H1 (cell line): ENCODE data around the gene MINAR1. TPM values are rescaled to one million over a fixed set of nuclear protein-coding genes. Genes with fewer than 3 reads are reported as not detected.

ENCODE experiments used
- CTCF ChIA-PET: fragments of 300-600 bp; sonication (Branson Sonifier 250); formaldehyde crosslinking; loops from one replicate; lab custom pipeline; 2021; ENCODE audit not compliant: partially characterized antibody; lab: Charles Lee
- POLR2A ChIA-PET: fragments of 300-600 bp; sonication (Branson Sonifier 250); formaldehyde crosslinking; loops from one replicate; lab custom pipeline; 2021; ENCODE audit warnings: inconsistent platforms; ENCODE audit not compliant: partially characterized antibody; lab: Charles Lee
- DNase-seq, 2 experiments: peaks; one replicate each; pipeline versions ENCODE4 v3.0.0 to v3.0.0-alpha.2; 2010 to 2022; ENCODE audit warnings: low spot score in 2 of 2, low read depth in 1 of 2, mixed read lengths in 1 of 2
- FAIRE-seq: peaks from 2 replicates; lab custom pipeline; 2011; peaks lifted over from hg19 to GRCh38; lab: Jason Lieb, UNC
- H2AFZ ChIP-seq: 2 replicates; pipeline ENCODE4 v1.8.1; 2012; ENCODE audit warnings: low read length, inconsistent platforms
- H2AK5ac ChIP-seq: 2 replicates; pipeline ENCODE4 v1.6.1; 2013; ENCODE audit warnings: low read depth, low read length
- H2BK120ac ChIP-seq: replicated peaks from 2 replicates; pipeline ENCODE3; 2013; ENCODE audit warnings: low read depth, low read length, inconsistent platforms
- H2BK12ac ChIP-seq: 2 replicates; pipeline ENCODE4 v1.6.1; 2013; ENCODE audit warnings: low read depth, low read length
- H2BK15ac ChIP-seq: 2 replicates; pipeline ENCODE4 v1.6.1; 2013; ENCODE audit warnings: low read length
- H2BK20ac ChIP-seq: 2 replicates; pipeline ENCODE4 v1.6.1; 2013; ENCODE audit warnings: low read length
- H2BK5ac ChIP-seq: 2 replicates; pipeline ENCODE4 v1.6.1; 2013; ENCODE audit warnings: low read depth, low read length
- H3K14ac ChIP-seq: 2 replicates; pipeline ENCODE4 v1.6.1; 2013; ENCODE audit warnings: inconsistent platforms; ENCODE audit not compliant: insufficient read length
- H3K18ac ChIP-seq: 2 replicates; pipeline ENCODE4 v1.6.1; 2013; ENCODE audit warnings: low read length; ENCODE audit errors: extremely low read depth
- H3K23ac ChIP-seq: 2 replicates; pipeline ENCODE4 v1.6.1; 2013; ENCODE audit warnings: inconsistent platforms; ENCODE audit not compliant: insufficient read length
- H3K23me2 ChIP-seq: 2 replicates; pipeline ENCODE4 v1.6.1; 2013; ENCODE audit warnings: low read depth, low read length
- H3K27ac ChIP-seq: 2 replicates; pipeline ENCODE4 v1.6.1; 2011; ENCODE audit warnings: low read depth, low read length, inconsistent platforms
- H3K27me3 ChIP-seq, 4 experiments: replicated peaks in 1 of 4; 1 replicate in 1 of 4; 2 replicates in 3 of 4; pipeline versions ENCODE4 v1.6.1 to v1.8.1; 2011 to 2013; ENCODE audit warnings: low read length in 3 of 4, mild to moderate bottlenecking in 3 of 4, inconsistent platforms in 2 of 4, mixed read lengths in 2 of 4, moderate library complexity in 1 of 4; ENCODE audit not compliant: control insufficient read depth in 3 of 4, insufficient read depth in 3 of 4; ENCODE audit errors: extremely low read depth in 1 of 4
- H3K36me3 ChIP-seq, 4 experiments: 2 replicates each; pipeline versions ENCODE4 v1.6.1 to v1.8.1; 2011 to 2013; ENCODE audit warnings: mild to moderate bottlenecking in 4 of 4, low read length in 3 of 4, moderate library complexity in 2 of 4, control low read depth in 1 of 4, inconsistent platforms in 1 of 4; ENCODE audit not compliant: insufficient read depth in 4 of 4, control insufficient read depth in 2 of 4
- H3K4ac ChIP-seq: replicated peaks from 2 replicates; pipeline ENCODE3; 2013; ENCODE audit warnings: low read length, low read depth, mixed read lengths, inconsistent platforms; ENCODE audit not compliant: insufficient read length
- H3K4me1 ChIP-seq, 4 experiments: replicated peaks in 1 of 4; 1 replicate in 1 of 4; 2 replicates in 3 of 4; pipeline versions ENCODE4 v1.6.1 to v1.8.1; 2011 to 2013; ENCODE audit warnings: low read length in 3 of 4, inconsistent platforms in 2 of 4, mixed read lengths in 1 of 4; ENCODE audit not compliant: insufficient read depth in 4 of 4, control insufficient read depth in 3 of 4
- H3K4me2 ChIP-seq, 2 experiments: 2 replicates each; pipeline versions ENCODE4 v1.6.1 to v1.8.1; 2011 to 2013; ENCODE audit warnings: low read depth in 2 of 2, low read length in 2 of 2, control low read depth in 1 of 2, inconsistent platforms in 1 of 2, mild to moderate bottlenecking in 1 of 2; ENCODE audit not compliant: insufficient read depth in 1 of 2
- H3K4me3 ChIP-seq, 4 experiments: fragments of 200-600, 300-600 bp in 1 of 4; sonication (generic), shearing (Covaris generic), sonication (Bioruptor Twin) in 1 of 4; 2 replicates each; pipeline versions ENCODE4 v1.5.1 to v1.8.1; 2011 to 2016; ENCODE audit warnings: low read length in 4 of 4, low read depth in 3 of 4, control low read depth in 2 of 4, inconsistent platforms in 2 of 4, mild to moderate bottlenecking in 2 of 4, mixed read lengths in 1 of 4, moderate library complexity in 1 of 4; ENCODE audit not compliant: insufficient read depth in 2 of 4; ENCODE audit errors: extremely low read depth in 1 of 4
- H3K56ac ChIP-seq: replicated peaks from 2 replicates; pipeline ENCODE3; 2013; ENCODE audit warnings: low read depth, mild to moderate bottlenecking, mixed read lengths, low read length, inconsistent platforms; ENCODE audit not compliant: insufficient read length
- H3K79me1 ChIP-seq: 2 replicates; pipeline ENCODE4 v1.6.1; 2013; ENCODE audit warnings: low read depth, low read length, control low read depth
- H3K79me2 ChIP-seq, 2 experiments: 2 replicates each; pipeline versions ENCODE4 v1.6.1 to v1.8.1; 2012 to 2013; ENCODE audit warnings: low read length in 2 of 2, mild to moderate bottlenecking in 2 of 2, inconsistent platforms in 1 of 2; ENCODE audit not compliant: insufficient read depth in 2 of 2, control insufficient read depth in 1 of 2
- H3K9ac ChIP-seq, 4 experiments: replicated peaks in 1 of 4; 1 replicate in 1 of 4; 2 replicates in 3 of 4; pipeline versions ENCODE4 v1.6.1 to v1.8.1; 2011 to 2013; ENCODE audit warnings: low read depth in 3 of 4, low read length in 3 of 4, control low read depth in 2 of 4, mild to moderate bottlenecking in 2 of 4, moderate library complexity in 2 of 4, inconsistent platforms in 1 of 4; ENCODE audit errors: extremely low read depth in 1 of 4
- H3K9me3 ChIP-seq, 2 experiments: 2 replicates each; pipeline versions ENCODE4 v1.6.1 to v1.8.1; 2012 to 2013; ENCODE audit warnings: mild to moderate bottlenecking in 2 of 2, moderate library complexity in 2 of 2, control low read depth in 1 of 2, inconsistent platforms in 1 of 2, low read depth in 1 of 2, low read length in 1 of 2, mixed read lengths in 1 of 2; ENCODE audit not compliant: insufficient read depth in 2 of 2
- H4K20me1 ChIP-seq, 2 experiments: replicated peaks in 1 of 2; 2 replicates each; pipeline versions ENCODE3 to v1.8.1; 2011 to 2013; ENCODE audit warnings: inconsistent platforms in 2 of 2, low read length in 2 of 2, mild to moderate bottlenecking in 1 of 2; ENCODE audit not compliant: insufficient read depth in 2 of 2, control insufficient read depth in 1 of 2
- H4K5ac ChIP-seq: 2 replicates; pipeline ENCODE4 v1.6.1; 2013; ENCODE audit warnings: low read length, low read depth, mixed read lengths, inconsistent platforms; ENCODE audit not compliant: insufficient read length
- H4K8ac ChIP-seq: 2 replicates; pipeline ENCODE4 v1.8.0; 2013; ENCODE audit warnings: mild to moderate bottlenecking, moderate library complexity, low read length, inconsistent platforms; ENCODE audit not compliant: insufficient read depth; ENCODE audit errors: extremely low read depth
- H4K91ac ChIP-seq: replicated peaks from 2 replicates; pipeline ENCODE3; 2013; ENCODE audit warnings: low read length, mixed read lengths, inconsistent platforms; ENCODE audit not compliant: insufficient read length
- ASH2L ChIP-seq: fragments of 200-600, 300-600 bp; sonication (generic); IDR thresholded peaks from one replicate; pipeline ENCODE4 v1.7.1; 2017; ENCODE audit warnings: low read length
- E2F6 ChIP-seq: IDR thresholded peaks from 2 replicates; pipeline ENCODE4 v1.6.1; 2012; ENCODE audit warnings: inconsistent platforms
- EGR1 ChIP-seq: IDR thresholded peaks from 2 replicates; pipeline ENCODE4 v1.6.1; 2011; ENCODE audit warnings: low read depth, low read length, borderline replicate concordance
- RFX5 ChIP-seq: IDR thresholded peaks from 2 replicates; pipeline ENCODE4 v1.6.1; 2011; ENCODE audit warnings: low read depth, low read length, improper control_type of control experiment, borderline replicate concordance
- SP4 ChIP-seq: IDR thresholded peaks from 2 replicates; pipeline ENCODE4 v1.6.1; 2012; ENCODE audit warnings: low read length, inconsistent platforms
- WGBS, 2 experiments: shearing (Covaris generic) in 1 of 2; methylation state at CpG; one replicate each; pipeline versions ENCODE4 v1.1.6 to v1.1.7; 2013 to 2015; ENCODE audit warnings: low lambda C conversion rate in 2 of 2, mixed read lengths in 2 of 2, inconsistent platforms in 1 of 2, low coverage in 1 of 2, missing lambda C conversion rate in 1 of 2; ENCODE audit not compliant: insufficient replicate concordance in 2 of 2, insufficient coverage in 1 of 2, insufficient read length in 1 of 2; ENCODE audit errors: extremely low coverage in 1 of 2, missing lambda C conversion rate in 1 of 2; 5-methylcytosine and 5-hydroxymethylcytosine counted together
- polyA plus RNA-seq, 7 experiments: library from polyadenylated mRNA; depleted of rRNA in 3 of 7; stranded (reverse) in 5 of 7; unstranded in 2 of 7; fragments of >200 nt in 5 of 7; fragments of 200-250 nt in 2 of 7; gene quantifications; 1 replicate in 5 of 7; 2 replicates in 1 of 7; 4 replicates in 1 of 7; pipeline versions ENCODE4 v1.2.1 to v1.2.3, GENCODE V29; 2011 to 2013; ENCODE audit warnings: missing spikeins in 2 of 7, mixed read lengths in 2 of 7
- total RNA-seq: library from RNA; stranded (reverse); fragmentation: NEBNext Ultra II Directional; extraction: Animal tissue kit (Norgen Biotek cat#: 25700); gene quantifications from 2 replicates; pipeline ENCODE4 v1.2.1, GENCODE V29; 2021

Gene MINAR1
- total and polyA plus RNA-seq, 2 of the 8 experiments (the other 6 are each of a cell fraction or from before 2014, with no cell fraction given): 0.17 to 0.67 TPM

- H2AFZ ChIP-seq: no peak overlapping the region
- H2BK15ac ChIP-seq: no peak overlapping the region
- no peak overlapping the region for H2BK12ac ChIP-seq
- no peak overlapping the region for H4K91ac ChIP-seq
- no peak overlapping the region for H3K4me2 ChIP-seq
- no peak overlapping the region for H4K8ac ChIP-seq
- H3K27me3 ChIP-seq: no peaks in the 10 kb centered on the region
- CTCF ChIA-PET: interaction anchor here (1.2 to 1.6 kb wide), 2 partner anchors 9 to 100 kb away, joined by 4 to 5 read pairs; no protein-coding TSS in a partner anchor
- no peak overlapping the region for H3K4me3 ChIP-seq
- no peak overlapping the region for H3K18ac ChIP-seq
- H3K23ac ChIP-seq: no peak overlapping the region
- H3K23me2 ChIP-seq: no peaks in the 10 kb centered on the region
- no peak overlapping the region for H2BK20ac ChIP-seq
- H3K36me3 ChIP-seq: no peaks in the 10 kb centered on the region
- no peaks in the 10 kb centered on the region for H4K20me1 ChIP-seq
- H4K5ac ChIP-seq: no peak overlapping the region
- DNase-seq: no peak
- H2AK5ac ChIP-seq: no peak overlapping the region
- no peaks in the 10 kb centered on the region for H3K79me1 ChIP-seq
- no peak overlapping the region for H3K4ac ChIP-seq
- no peak overlapping the region for H3K14ac ChIP-seq
- no peak overlapping the region for H3K56ac ChIP-seq
- H3K9me3 ChIP-seq: no peaks in the 10 kb centered on the region
- no peak overlapping the region for H2BK120ac ChIP-seq
- no peak overlapping the region for H3K27ac ChIP-seq
- no peak overlapping the region for H2BK5ac ChIP-seq
- H3K4me1 ChIP-seq: no peaks in the 10 kb centered on the region
- H3K79me2 ChIP-seq: no peaks in the 10 kb centered on the region
- no peak for FAIRE-seq
- WGBS, 2 experiments: 95% methylated on average over 7 of the region's 7 CpGs; no CpG with 5 or more reads in 1 of the 2 experiments
- H3K9ac ChIP-seq: no peak overlapping the region
- POLR2A ChIA-PET: interaction anchor here (0.6 kb wide), 1 partner anchor 34 kb away, joined by 3 read pairs; no protein-coding TSS in a partner anchor
- no peak for TF ChIP-seq RFX5
- no peak for TF ChIP-seq ASH2L
- TF ChIP-seq EGR1: no peak
- no peak for TF ChIP-seq SP4
- no peak for TF ChIP-seq E2F6
Measured at GRCh38 chr15:79481793-79482192, 49.7 kb downstream of the MINAR1 start.
